GM19328 (cell line): Measurements from ENCODE around the gene SFT2D1.

Experiments
- ATAC-seq: cut with Tn5 transposase; IDR thresholded peaks from one replicate; pipeline ENCODE4 v1.9.1; 2021; ENCODE audit warnings: mild to moderate bottlenecking, moderate library complexity; ENCODE audit not compliant: unreplicated experiment

The SFT2D1 gene

DNA sequence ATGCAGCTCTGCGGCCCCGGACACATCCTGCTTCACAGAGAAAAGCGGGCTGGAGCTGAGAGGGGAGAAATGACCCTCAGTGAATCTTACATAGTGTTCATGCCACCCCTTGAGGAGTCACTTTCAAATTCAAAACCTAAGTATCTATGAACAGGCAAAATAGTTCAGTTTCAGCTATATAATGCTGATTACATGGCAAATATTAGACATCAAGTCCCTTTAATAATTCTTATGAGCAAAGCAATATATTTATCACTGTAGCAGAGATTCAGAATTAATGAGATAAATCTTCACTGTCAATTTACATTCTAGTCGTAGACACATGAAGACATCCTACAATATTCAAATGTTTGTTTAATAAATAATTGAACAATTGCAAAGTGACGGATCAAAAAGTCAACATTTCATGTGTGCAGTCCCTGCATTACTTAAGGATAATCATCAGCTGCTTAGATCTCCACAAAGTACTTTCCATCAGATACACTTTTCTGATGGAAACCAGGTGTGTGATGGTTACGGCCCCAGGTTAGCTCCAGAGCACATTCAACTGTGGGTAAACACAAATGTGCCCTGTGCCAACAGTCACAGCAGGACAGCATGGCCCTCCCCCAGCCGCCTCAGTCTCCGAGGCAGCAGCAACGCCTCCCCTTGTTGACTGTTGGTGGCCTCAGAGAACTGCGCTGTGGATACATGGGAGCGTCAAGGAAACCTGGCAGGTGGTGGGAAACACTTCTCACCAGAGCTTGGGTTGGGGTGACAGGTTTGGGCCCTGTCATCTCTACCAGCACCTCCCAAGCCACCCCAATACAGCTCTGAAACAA lies 33.4 kb downstream of the SFT2D1 start:
- no peak for ATAC-seq

GRCh38 chr6:166308033-166308768 lies 34.1 kb downstream of the SFT2D1 start, which contains the start of gene PRR18:
TSS of gene PRR18 (minus strand) at chr6:166308392. CDS start at chr6:166308142, 250 bp downstream.
- peak; percentile 40 for ATAC-seq

GRCh38 chr6:166307082-166308032 lies 35.0 kb downstream of the SFT2D1 start:
- ATAC-seq, result peak; percentile 25

GRCh38 chr6:166306378-166307081 lies 35.8 kb downstream of the SFT2D1 start:
- no peak for ATAC-seq

DNA sequence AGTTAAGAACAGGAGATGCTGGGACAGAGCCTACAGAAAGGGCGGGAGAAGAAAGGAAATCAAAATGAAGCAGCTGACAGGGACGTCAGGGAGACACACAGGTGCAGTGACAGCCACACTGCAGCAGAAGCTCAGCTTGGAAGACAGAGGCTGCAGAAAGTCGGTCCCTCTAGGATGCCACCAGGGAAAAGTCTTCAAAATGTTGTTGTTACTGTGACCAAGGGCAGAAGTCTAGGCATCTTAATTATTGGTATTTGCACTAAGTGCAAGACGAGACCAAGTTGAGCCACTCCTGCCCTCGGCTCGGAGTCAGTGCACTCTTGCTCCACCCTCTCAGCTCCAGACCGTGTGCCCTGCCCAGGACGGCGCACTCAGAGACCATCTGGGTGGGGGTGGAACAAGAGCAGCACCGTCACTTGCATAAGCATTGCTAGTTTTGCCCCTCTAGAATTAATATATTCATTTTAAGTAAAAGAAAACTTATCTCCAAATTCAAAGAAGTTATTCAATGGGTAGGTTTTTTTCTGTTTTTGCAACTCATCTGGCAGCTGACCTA lies 36.7 kb downstream of the SFT2D1 start:
- no peak for ATAC-seq

GRCh38 chr6:166304106-166304505 lies 38.2 kb downstream of the SFT2D1 start:
- ATAC-seq, result no peak

GRCh38 chr6:166301611-166302529 lies 40.5 kb downstream of the SFT2D1 start:
- no peak for ATAC-seq

- ATAC-seq, result no peak
Measured at GRCh38 chr6:166300357-166300987, 41.9 kb downstream of the SFT2D1 start.

DNA sequence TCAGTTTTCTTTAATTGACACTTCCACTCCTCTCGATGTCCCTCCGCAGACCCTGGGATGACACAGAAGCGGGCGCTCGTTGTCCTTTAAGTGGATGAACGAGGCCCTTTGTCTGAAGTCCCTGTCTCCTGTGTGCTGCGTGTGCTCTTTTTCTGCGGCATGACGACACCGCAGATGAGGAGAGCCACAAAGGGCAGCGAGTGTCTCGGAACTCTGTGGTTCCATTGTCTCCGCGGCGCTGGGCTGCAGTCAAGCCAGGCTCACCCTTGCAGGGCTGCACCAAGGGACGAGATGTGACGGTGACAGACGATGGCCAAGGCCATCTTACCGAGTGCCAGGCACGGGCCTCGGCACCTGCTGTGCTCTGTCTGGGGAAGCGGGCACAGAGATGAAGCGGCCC lies 44.7 kb downstream of the SFT2D1 start:
- ATAC-seq, result no peak

DNA sequence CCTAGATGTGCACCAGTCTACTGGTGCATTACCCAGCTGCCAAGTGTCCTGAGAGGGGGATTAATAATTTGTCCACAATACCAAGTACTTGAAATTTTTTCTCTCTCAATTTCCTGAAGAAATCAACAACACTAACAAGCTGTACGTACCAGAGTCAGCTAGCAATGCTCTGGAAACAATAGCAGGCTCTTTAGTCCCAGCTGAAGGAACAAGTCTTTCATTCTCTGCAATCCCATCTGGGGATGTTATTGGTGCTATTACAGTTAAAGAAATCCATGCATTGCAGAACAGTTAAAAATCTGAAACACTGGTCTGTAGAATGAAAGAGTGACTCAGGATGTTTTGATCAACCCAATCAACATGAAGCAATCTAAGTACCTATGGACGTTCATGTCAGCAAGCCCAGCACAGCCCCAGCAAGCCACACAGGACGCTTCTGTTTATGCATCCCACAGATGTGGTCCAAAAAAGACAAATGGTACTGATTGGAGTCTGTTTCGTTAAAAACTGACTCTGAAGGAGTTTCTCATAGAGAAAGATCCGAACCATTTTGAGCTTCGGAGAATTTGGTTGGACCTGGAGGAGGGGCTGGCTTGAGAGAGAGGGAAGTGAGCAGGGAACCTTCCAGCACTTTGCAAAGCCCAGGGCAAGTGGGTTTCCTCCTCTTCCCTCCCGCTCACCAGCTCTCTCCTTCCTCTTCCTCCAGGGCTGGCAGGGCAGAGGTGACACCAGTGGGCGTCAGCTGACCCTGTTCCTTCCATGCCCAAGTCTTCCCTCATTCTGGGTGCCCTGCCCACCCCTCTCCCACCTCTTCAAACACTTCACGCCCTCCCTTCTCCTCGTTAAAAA lies 46.1 kb downstream of the SFT2D1 start:
- no peak for ATAC-seq

DNA sequence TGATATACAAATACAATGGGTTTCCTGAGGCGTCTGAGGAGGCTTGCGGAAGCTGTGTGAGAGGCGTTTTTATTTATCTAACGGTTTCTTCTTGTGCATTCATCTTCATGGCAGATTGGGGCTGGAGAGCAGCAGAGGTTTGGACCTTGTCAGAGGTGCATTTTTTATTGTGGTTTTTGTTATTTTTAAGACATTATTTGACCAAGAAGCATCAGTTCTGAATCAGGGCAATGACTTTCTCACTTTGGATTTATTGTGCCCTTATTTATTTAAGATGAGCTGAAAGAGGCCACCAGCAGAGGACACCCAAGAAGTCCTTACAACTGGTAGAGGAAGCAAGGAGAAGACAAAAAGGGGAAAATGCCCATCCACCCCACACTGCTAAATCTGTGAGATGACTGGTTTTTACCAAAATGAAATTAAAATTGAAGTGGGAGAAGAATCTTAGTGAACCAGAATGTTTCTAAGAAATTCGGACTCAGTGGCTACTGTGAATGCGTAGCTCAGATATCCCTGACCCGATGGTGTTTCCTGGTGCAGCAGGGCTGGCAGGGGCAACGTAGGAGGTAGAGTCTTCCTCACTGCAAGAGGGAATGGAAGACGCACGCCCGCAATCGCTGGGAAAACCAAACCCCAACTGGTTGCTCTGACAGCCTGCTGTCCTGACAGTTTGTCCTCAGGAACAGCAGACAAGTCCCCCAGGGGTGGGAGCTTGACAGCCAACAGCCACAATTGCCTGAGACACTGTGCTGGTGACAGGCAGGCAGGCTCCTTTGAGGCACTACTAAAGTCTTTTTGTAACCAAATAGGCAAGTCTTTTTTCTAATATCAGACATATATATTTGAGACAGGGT lies 48.4 kb downstream of the SFT2D1 start:
- ATAC-seq, result no peak

DNA sequence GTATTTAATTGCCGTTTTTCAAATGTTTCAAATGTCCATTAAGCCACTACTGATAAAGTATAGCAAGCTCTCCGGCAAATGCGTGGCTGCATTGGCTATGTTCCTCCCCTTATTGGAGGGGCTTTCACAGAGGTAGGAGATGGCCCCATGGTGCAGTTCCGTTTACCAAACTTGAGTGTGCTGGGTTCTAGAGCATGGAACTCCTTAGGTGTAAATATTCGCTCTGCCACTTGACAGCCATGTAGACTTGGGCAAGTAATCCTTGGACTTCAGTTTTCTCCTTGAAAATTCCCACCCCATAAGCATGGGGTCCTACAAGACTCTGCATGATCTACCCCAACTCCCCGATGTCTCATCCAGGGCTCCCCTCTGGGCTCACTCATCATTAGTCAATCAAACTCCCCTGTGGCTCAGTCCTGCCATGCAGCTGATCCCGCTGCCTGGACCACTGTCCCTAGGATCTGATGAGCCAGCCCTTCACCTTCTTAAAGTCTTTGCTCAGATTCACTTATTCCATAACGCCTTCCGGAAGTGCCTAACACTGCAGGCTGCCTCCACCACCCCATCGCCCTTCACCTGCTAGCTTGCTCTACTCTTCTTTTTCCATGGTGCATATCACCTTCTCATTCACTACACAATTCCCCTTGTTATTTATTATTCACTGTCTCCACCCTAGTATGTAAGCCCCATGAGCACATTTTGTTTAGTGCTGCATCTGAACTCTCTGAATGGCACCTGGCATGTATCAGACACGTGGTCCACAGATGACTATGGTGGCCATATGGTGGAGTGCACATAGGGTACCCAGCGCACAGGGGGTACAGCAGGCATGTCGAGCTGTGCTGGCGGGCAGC lies 52.9 kb downstream of the SFT2D1 start:
- ATAC-seq, result no peak

DNA sequence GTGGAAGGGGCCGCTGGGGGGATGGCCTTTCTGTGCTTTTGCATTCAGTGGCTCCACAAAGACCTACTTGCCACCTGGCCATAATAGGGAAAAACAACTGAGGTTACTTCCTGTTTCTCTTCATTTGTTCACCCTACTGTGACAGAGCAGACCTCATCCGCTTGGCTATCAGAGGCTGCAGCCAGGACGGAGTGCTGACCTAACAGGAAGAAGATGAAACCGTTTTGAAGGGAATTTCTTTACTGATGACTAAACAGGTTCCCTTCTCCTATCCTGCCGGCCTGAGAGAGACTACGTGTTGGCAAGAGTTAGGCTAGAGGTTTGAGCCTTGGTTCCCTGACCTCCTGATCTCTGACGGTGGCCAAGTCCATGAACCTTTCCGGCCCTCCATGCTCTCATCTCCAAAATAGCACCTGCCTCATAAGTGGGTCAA lies 55.5 kb downstream of the SFT2D1 start:
- peak; percentile 97 for ATAC-seq

DNA sequence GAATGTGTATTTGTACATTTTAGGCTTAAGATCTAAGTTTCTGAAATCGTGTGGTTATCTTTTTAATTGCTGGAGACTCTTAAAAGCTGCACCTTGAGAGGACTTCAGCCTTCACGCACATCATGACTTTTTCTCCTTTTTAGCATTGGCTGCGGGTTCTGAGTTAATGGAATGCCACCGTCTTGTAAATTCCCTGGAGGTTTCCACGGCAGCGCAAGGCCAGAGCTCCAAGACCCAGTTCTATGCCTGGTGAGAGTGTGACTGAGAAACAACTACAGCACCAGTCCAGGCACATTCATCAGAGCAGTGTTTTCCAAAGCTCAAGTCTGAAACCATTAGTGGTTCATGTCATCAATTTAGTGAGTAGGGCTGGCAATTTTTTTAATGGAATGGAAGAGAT lies 57.1 kb downstream of the SFT2D1 start:
- ATAC-seq, result no peak

DNA sequence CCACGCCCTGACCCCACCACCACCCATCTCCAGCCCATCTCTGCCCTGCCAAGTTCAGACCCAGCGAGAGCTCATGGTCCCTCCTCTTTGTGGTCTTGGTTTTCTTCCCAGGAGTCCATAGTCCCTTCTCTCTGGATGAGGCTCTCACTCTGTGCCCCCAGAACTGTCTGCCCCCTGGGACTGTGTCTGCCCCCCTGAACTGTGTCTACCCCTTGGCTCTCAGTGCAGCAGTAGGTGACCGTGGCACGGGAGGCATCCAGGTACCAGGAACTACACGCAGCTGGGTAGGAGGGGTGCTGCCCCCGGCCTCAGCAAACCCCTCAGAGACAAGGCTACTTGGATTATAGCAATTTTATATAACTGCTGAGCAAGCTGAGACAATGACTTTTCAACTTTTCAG lies 57.7 kb downstream of the SFT2D1 start:
- no peak for ATAC-seq
